ENCODE measurements around the gene PAOX. TPM values are rescaled to one million over a fixed set of nuclear protein-coding genes. Genes with fewer than 3 reads are reported as not detected.
"Not testable (repeated sequence)": the region's sequence is repeated elsewhere in the genome, so short reads cannot be mapped to it uniquely, and the experiment has no call there.

Gene PAOX
- total and polyA plus RNA-seq, 2 of the 13 experiments (the other 11 are each of a cell fraction or from before 2014, with no cell fraction given), result 0.49 to 0.77 TPM

DNA sequence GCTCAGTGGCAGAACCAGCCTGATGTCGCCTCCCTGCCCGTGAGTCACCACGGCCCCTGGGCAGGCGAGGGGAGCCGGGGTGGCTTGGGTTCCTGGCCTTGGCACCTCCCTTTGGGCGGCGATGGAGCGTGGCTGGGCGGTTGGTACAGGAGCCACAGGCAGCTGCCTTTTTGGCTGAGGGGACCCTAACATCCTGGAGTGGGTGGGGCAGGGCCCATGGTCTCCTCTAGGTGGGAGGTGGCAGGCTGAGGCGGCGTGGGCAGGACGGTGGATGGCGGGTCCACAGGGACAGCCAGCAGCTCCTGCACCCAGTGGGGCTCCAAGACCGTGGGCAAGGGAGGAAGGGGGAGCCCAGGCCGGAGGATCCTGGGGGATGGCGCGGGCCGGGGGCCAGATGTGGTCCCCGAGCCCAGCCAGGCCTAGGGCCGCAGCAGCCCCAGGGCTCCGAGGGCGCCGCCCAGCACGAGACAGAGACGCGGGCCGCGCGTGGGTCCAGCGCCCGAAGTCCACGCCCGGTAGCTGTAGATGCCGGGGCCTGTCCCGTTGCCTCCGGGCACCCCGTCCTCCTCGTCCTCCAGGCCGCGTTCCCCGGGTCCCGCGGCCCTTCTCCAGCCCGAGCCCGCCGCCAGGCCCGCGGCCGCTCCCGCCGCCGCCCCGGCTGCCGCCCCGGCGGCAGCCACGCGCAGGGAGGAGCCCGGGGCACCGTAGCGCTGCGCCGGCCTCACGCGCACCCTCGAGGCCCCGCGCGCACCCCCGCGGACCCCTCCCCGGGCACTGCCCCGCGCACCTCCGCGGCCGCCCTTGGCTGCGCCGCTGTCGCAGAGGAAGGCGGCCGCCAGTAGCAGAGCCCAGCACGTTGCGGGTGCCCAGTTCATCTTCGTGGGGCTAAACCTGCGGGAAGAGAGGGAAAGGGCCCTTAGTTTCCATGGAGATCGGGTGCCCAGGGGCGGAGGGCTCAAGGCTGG, 44.0 kb downstream of the PAOX start (continued):
- TF ChIP-seq, protein P1, sequence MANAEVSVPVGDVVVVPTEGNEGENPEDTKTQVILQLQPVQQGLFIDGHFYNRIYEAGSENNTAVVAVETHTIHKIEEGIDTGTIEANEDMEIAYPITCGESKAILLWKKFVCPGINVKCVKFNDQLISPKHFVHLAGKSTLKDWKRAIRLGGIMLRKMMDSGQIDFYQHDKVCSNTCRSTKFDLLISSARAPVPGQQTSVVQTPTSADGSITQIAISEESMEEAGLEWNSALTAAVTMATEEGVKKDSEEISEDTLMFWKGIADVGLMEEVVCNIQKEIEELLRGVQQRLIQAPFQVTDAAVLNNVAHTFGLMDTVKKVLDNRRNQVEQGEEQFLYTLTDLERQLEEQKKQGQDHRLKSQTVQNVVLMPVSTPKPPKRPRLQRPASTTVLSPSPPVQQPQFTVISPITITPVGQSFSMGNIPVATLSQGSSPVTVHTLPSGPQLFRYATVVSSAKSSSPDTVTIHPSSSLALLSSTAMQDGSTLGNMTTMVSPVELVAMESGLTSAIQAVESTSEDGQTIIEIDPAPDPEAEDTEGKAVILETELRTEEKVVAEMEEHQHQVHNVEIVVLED (CRISPR knock-in tag; IDR thresholded peaks at IDR 0.05; ENCODE audit: borderline replicate concordance), result no peak
- TF ChIP-seq ZSCAN20 (CRISPR knock-in tag; IDR thresholded peaks at IDR 0.05; ENCODE audit: borderline replicate concordance) (no peak), CEBPB (IDR thresholded peaks at IDR 0.05; ENCODE audit: borderline replicate concordance, low read depth, low read length) (no peak), POLR2G (IDR thresholded peaks at IDR 0.05; ENCODE audit: low read depth, low read length) (0 out of 2 replicates have a peak, but pooled peaks have one; percentile 34)
- TF ChIP-seq, protein P2, sequence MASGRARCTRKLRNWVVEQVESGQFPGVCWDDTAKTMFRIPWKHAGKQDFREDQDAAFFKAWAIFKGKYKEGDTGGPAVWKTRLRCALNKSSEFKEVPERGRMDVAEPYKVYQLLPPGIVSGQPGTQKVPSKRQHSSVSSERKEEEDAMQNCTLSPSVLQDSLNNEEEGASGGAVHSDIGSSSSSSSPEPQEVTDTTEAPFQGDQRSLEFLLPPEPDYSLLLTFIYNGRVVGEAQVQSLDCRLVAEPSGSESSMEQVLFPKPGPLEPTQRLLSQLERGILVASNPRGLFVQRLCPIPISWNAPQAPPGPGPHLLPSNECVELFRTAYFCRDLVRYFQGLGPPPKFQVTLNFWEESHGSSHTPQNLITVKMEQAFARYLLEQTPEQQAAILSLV (CRISPR knock-in tag; IDR thresholded peaks at IDR 0.05; ENCODE audit: borderline replicate concordance), result no peak
- TF ChIP-seq, protein P3, sequence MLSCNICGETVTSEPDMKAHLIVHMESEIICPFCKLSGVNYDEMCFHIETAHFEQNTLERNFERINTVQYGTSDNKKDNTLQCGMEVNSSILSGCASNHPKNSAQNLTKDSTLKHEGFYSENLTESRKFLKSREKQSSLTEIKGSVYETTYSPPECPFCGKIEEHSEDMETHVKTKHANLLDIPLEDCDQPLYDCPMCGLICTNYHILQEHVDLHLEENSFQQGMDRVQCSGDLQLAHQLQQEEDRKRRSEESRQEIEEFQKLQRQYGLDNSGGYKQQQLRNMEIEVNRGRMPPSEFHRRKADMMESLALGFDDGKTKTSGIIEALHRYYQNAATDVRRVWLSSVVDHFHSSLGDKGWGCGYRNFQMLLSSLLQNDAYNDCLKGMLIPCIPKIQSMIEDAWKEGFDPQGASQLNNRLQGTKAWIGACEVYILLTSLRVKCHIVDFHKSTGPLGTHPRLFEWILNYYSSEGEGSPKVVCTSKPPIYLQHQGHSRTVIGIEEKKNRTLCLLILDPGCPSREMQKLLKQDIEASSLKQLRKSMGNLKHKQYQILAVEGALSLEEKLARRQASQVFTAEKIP (CRISPR knock-in tag; IDR thresholded peaks at IDR 0.05; ENCODE audit: borderline replicate concordance), result no peak
- TF ChIP-seq, protein P4, sequence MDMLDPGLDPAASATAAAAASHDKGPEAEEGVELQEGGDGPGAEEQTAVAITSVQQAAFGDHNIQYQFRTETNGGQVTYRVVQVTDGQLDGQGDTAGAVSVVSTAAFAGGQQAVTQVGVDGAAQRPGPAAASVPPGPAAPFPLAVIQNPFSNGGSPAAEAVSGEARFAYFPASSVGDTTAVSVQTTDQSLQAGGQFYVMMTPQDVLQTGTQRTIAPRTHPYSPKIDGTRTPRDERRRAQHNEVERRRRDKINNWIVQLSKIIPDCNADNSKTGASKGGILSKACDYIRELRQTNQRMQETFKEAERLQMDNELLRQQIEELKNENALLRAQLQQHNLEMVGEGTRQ (IDR thresholded peaks at IDR 0.05; ENCODE audit: low read depth, low read length), result no peak
- TF ChIP-seq, protein P4 (CRISPR knock-in tag; IDR thresholded peaks at IDR 0.05; ENCODE audit: borderline replicate concordance), result no peak

DNA sequence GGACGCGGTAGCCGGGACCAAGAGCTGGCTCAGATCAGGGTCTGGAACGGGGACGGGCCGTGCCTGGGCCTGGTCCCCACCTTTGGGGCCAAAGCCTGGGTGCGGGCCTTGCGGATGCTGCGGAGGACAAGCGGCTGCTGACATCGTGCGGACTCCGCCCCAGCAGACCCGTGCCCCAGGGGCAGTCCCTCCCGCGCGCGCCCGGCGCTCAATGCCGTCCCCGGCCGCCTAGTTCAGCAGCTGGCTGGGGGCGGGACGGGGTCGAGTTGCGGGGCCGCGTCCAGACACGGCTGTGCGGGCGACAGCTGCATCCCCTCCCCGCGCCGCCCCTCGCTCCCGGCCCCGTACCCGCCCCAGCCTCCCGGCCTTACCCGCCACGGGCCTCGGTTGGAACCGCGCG, 45.0 kb downstream of the PAOX start:
- BruUV-seq (replicated peaks); CTCF ChIA-PET (ENCODE audit: low intra/inter-chr PET ratio, low total read pairs); H3K4me3 ChIP-seq (replicated peaks in 1 of 3; ENCODE audit: insufficient read depth in 1 of 3, low read depth in 2 of 3, low read length in 3 of 3); FAIRE-seq; DNase-seq (ENCODE audit: low spot score); H3K27ac ChIP-seq (ENCODE audit: extremely low read length, insufficient read depth, low read length); H3K36me3 ChIP-seq (replicated peaks in 1 of 2; ENCODE audit: control insufficient read depth in 1 of 2, insufficient read depth in 2 of 2, low read length in 2 of 2); H4K20me1 ChIP-seq (ENCODE audit: insufficient read depth, low read length); H3K4me1 ChIP-seq (ENCODE audit: insufficient read depth, low read length); H3K27me3 ChIP-seq (ENCODE audit: control insufficient read depth in 1 of 2, insufficient read depth in 2 of 2, low read length in 2 of 2); H2AFZ ChIP-seq (ENCODE audit: low read length); intact Hi-C loops (cut with micrococcal nuclease; ENCODE audit: unreplicated experiment); POLR2A ChIA-PET; H3K79me2 ChIP-seq (ENCODE audit: insufficient read depth, low read length); H3K9me3 ChIP-seq (ENCODE audit: low read length); H3K4me2 ChIP-seq (ENCODE audit: low read depth, low read length); H3K9ac ChIP-seq (ENCODE audit: insufficient read depth, low read depth, low read length): not testable (repeated sequence)
- ATAC-seq, result peak; percentile 43
- no CpG with 5 or more reads among the region's 46 CpGs for WGBS (ENCODE audit: low lambda C conversion rate)
- in situ Hi-C loops (cut with HindIII; ENCODE audit: extremely low pct_ligation_motif_present, low pct_unique_long_range_greater_than_20kb), result loop anchor here (5.0 kb wide), 1 partner anchor 148 kb away; no protein-coding TSS in a partner anchor

Data from HepG2 (cell line).